Stimulated activated CD8-positive, alpha-beta memory T cell treated with anti-CD3 and anti-CD28 coated beads, Interleukin-12 subunit alpha, Interleukin-12 subunit beta, amount 100 ng/mL, for 24 hours (primary cell): ENCODE results near the gene HMGCLL1.

Experiments used
- DNase-seq: peaks from one replicate; pipeline ENCODE4 v3.0.0-alpha.2; 2020; ENCODE audit errors: extremely low read depth

The HMGCLL1 gene

GRCh38 chr6:55578537-55579363 is at the start of gene HMGCLL1:
HMGCLL1 (minus strand) TSS chr6:55579192; CDS start chr6:55579055, 137 bp downstream.
- DNase-seq, result no peak

GRCh38 chr6:55621993-55622392 is 43.0 kb upstream of the HMGCLL1 start:
- DNase-seq, result no peak

DNA sequence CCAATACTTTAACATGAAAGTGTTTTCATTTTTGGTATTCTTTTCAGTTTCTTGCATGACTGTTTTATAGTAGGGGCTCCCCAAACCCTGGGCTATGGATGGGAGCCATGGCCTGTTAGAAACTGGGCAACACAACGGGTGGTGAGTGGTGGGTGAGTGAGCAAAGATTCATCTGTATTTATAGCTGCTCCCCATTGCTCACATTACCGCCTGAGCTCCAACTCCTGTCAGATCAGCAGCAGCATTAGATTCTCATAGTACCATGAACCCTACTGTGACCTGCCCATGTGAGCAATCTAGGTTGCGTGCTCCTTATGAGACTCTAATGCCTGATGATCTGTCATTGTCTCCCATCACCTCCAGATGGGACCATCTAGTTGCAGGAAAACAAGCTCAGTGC is 42.3 kb upstream of the HMGCLL1 start:
- DNase-seq, result no peak

- DNase-seq, result no peak
These were observed 38.3 kb upstream of the HMGCLL1 start for GRCh38 chr6:55617272-55617671.

- no peak for DNase-seq
These were observed 25.0 kb upstream of the HMGCLL1 start for GRCh38 chr6:55604021-55604420.

GRCh38 chr6:55601120-55601519 is 22.1 kb upstream of the HMGCLL1 start:
- no peak for DNase-seq

DNA sequence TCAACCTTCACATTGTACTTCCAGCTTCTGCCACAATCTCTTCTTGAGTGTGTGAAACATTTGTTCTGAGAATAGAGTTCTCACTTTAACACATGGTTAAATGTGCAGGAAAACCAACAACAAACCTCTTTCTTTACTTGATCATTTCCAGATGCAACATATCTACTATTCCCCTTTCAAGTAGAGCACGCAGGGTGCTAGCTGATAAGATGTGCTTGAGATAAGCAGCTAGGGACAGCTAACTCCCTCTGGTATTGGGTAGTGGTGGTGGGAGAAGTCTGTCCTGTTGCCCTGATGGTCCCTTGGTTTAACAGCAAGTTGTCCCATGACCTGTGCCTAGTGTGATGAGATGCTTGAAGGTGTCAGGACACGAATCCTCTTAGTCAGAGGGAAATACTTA is 15.4 kb upstream of the HMGCLL1 start:
- no peak for DNase-seq

GRCh38 chr6:55584654-55585354 is 5.8 kb upstream of the HMGCLL1 start:
- DNase-seq, result no peak

DNA sequence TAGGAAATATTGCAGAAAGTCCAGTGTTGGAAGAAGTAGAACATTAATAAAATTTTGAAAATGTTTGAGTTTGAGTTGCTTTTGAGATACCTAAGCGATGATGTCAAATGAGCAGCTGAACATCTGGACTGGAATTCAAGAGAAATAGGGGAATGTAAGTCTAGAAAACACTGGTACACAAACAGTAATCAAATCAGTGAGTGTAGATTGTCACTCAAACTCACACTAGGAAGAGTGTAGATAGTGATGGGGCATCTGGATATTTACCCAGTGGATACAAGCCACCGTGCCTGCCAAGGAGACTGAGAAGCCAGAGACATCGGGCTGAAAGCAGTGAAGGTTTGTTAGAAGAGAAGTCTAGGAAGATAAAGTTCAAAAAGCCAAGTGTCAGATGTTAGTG is 2.2 kb downstream of the HMGCLL1 start:
- DNase-seq, result no peak

GRCh38 chr6:55574556-55574955 is 4.4 kb downstream of the HMGCLL1 start:
- DNase-seq, result no peak

- no peak for DNase-seq
These were observed 9.4 kb downstream of the HMGCLL1 start for GRCh38 chr6:55569638-55570037.

DNA sequence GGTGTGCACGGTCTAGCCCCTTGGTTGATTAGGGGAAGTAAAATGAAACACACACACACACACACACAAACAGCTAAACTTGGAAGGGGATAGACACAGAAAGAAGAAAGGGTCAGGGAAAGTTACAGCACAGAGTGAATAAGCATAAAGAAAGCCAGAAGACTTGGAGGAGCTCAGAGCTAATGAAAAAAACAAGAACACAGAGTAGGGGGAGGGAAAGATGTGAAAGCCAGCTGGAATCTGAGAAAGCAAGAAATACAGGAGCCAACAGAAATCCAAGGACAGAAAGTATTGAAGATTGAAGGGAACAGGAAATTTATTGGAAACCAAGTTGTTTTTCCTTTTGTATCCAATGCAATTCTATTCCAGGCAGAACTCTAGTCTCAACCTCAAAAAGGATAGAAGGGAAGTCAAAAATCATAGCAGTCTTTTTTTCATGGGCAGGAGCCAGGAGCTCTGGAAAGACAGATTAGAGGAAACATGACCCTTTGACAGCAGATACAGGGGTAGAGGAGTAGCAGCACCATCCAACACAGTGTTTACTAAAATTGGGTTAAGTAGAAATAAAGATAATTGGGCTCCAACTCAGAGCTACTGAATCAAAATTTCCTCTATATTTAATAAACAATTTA is 10.1 kb downstream of the HMGCLL1 start:
- DNase-seq, result no peak

DNA sequence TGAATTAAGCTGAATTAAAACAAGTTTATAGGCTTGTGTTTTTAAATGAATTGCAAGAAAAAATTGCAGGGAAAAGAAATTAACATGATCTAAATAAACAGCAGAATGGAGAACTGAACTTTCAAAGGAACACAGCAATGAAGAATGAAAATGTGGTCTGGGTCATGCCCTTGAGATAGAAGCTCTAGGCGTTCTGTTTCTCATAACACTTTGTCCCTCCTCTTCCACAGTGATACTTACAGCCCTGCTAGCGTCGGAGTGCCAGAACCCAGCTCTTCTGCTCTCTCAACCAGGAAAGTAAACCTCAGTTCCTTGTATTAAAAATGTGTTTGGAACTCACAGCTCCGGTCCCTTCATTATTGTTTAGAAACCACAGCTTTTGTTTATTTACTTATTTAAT is 11.4 kb downstream of the HMGCLL1 start:
- no peak for DNase-seq

GRCh38 chr6:55566036-55566710 is 12.8 kb downstream of the HMGCLL1 start:
- DNase-seq, result no peak

- DNase-seq, result no peak
These were observed 16.7 kb downstream of the HMGCLL1 start for GRCh38 chr6:55562318-55562717.

DNA sequence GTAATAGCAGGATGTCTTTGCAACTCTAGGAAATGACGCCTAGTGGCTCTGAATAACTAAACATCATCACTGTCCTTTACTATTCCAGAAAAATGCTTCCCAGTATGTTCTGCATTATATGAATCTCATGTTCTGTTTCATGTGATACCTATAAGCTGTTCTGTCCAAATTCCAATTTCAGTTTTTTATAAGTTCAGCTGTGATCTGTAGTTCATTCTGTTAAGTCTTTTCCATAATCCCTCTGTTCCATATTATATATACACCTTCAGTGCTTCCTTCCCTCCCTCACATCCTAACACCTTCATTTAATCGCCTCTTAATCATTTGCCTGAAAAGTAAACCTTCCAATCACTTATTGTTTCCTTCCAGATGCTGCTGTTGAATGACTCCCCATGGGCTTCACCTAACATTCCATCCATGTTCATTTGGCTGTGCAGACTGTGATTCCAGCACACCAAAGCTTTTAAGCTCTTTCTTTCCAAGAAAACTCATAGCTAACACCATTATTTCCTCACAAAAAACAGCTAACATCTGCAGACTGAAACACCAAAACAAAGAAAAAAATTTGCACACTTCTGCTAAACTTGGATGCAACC is 18.6 kb downstream of the HMGCLL1 start:
- DNase-seq, result no peak

GRCh38 chr6:55557146-55557545 is 21.8 kb downstream of the HMGCLL1 start:
- no peak for DNase-seq

DNA sequence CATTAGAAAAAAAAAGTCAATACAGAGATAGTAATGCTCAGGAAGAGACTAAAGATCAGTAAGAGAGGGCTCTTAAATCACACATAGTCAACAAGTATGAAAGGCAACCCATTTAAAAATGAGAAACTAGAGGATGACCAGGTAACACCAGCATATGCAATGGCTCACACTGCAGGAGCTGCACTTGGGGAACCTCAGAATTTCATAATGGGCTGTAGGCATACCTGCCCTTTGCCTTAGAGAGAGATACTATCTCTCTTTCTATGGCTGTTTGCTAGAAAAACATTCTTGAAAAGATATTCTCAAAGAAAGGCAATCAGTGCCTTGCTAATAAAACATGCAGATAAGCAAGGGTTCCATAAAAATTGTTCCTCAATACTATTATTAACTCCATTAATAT is 33.2 kb downstream of the HMGCLL1 start:
- DNase-seq, result no peak

GRCh38 chr6:55543633-55544309 is 35.2 kb downstream of the HMGCLL1 start:
- no peak for DNase-seq

- DNase-seq, result no peak
These were observed 38.0 kb downstream of the HMGCLL1 start for GRCh38 chr6:55541024-55541423.

DNA sequence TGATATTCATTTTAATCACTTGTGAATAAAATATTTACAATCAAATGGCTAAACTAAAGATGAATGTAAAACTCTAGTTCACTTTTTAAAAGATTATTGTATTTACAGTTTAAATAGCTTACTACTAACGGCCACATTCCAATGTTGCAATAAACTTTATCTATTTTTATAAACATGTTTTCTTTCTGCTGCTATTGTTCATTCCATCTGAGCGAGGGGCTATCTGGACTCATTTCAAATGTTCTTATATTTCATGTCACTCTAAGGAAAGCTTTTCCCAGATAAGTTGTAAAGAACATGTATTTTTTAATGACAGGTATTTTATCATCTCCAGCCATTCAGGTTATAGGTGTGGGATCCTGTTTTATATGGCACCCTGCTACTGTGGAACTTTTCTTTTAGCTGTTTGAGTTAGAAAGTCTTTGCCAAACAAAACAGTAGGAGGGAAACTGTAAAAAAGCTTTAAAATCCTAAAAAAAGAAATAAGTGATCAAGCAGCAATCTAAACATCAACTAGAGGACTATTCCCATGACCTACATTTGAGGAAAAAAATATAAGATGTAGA is 42.5 kb downstream of the HMGCLL1 start:
- no peak for DNase-seq
